IMR-90 (cell line): ENCODE results near the gene SAMD8. TPM values are rescaled to one million over a fixed set of nuclear protein-coding genes. Genes with fewer than 3 reads are reported as not detected.

Experiments
- ATAC-seq: fragments of 200-7000 bp; cut with Tn5 transposase; 2 replicates; pipeline ENCODE4 v1.9.1; 2020; ENCODE audit warnings: low read depth, mild to moderate bottlenecking, moderate library complexity
- BruUV-seq: library from RNA; stranded (reverse); fragments of 400-500 nt; replicated peaks from 2 replicates; lab custom pipeline; 2021; lab: Mats Ljungman, UMichigan
- CTCF ChIA-PET: fragments of 300-600 bp; formaldehyde crosslinking; extraction: SDS; loops from one replicate; lab custom pipeline; 2021; ENCODE audit warnings: antibody characterized with exemption; lab: Yijun Ruan, JAX
- POLR2A ChIA-PET: fragments of 300-600 bp; sonication (Branson Sonifier 250); formaldehyde crosslinking; loops from one replicate; lab custom pipeline; 2022; ENCODE audit warnings: antibody characterized with exemption; ENCODE audit not compliant: unreplicated experiment; lab: Charles Lee
- DNase-seq: peaks from one replicate; pipeline ENCODE4 v3.0.0; 2013
- H2AFZ ChIP-seq: replicated peaks from 2 replicates; pipeline ENCODE3; 2013; ENCODE audit warnings: low read length, mild to moderate bottlenecking; ENCODE audit not compliant: poor library complexity
- H2AK5ac ChIP-seq: 2 replicates; pipeline ENCODE4 v1.6.1; 2013; ENCODE audit warnings: low read depth, low read length, inconsistent platforms
- H2AK9ac ChIP-seq: replicated peaks from 2 replicates; pipeline ENCODE3; 2013; ENCODE audit warnings: mild to moderate bottlenecking, low read depth, low read length, moderate library complexity; ENCODE audit not compliant: poor library complexity
- H2BK120ac ChIP-seq: 2 replicates; pipeline ENCODE4 v1.6.1; 2013; ENCODE audit warnings: low read depth, low read length, inconsistent platforms
- H2BK15ac ChIP-seq: 3 replicates; pipeline ENCODE4 v1.6.1; 2013; ENCODE audit warnings: low read depth, low read length, inconsistent platforms
- H2BK20ac ChIP-seq: 2 replicates; pipeline ENCODE4 v1.6.1; 2013; ENCODE audit warnings: low read depth, mild to moderate bottlenecking, inconsistent platforms, low read length, moderate library complexity
- H2BK5ac ChIP-seq: 2 replicates; pipeline ENCODE4 v1.6.1; 2013; ENCODE audit warnings: mild to moderate bottlenecking, low read depth, low read length, inconsistent platforms; ENCODE audit not compliant: poor library complexity, severe bottlenecking
- H3K14ac ChIP-seq: replicated peaks from 2 replicates; pipeline ENCODE4 v1.6.1; 2013; ENCODE audit warnings: low read depth, low read length, inconsistent platforms
- H3K18ac ChIP-seq: 2 replicates; pipeline ENCODE4 v1.6.1; 2013; ENCODE audit warnings: low read depth, low read length, control low read depth
- H3K23ac ChIP-seq: 2 replicates; pipeline ENCODE4 v1.6.1; 2013; ENCODE audit warnings: low read depth, low read length, inconsistent platforms
- H3K27ac ChIP-seq: 2 replicates; pipeline ENCODE4 v1.5.1; 2013; ENCODE audit warnings: mild to moderate bottlenecking, control low read depth, low read length; ENCODE audit not compliant: insufficient read depth
- H3K27me3 ChIP-seq: 2 replicates; pipeline ENCODE4 v1.6.1; 2013; ENCODE audit warnings: low read length; ENCODE audit not compliant: control insufficient read depth, insufficient read depth
- H3K36me3 ChIP-seq: 2 replicates; pipeline ENCODE4 v1.6.1; 2013; ENCODE audit warnings: low read length, mixed read lengths; ENCODE audit not compliant: control insufficient read depth, insufficient read depth
- H3K4ac ChIP-seq: 2 replicates; pipeline ENCODE4 v1.6.1; 2013; ENCODE audit warnings: low read depth, low read length, inconsistent platforms
- H3K4me1 ChIP-seq: 2 replicates; pipeline ENCODE4 v1.6.1; 2013; ENCODE audit warnings: low read length, mixed read lengths; ENCODE audit not compliant: control insufficient read depth, insufficient read depth
- H3K4me2 ChIP-seq: 2 replicates; pipeline ENCODE4 v1.6.1; 2013; ENCODE audit warnings: low read depth, mild to moderate bottlenecking, control low read depth, low read length, moderate library complexity
- H3K4me3 ChIP-seq: 2 replicates; pipeline ENCODE4 v1.5.1; 2013; ENCODE audit warnings: low read depth, mild to moderate bottlenecking, control low read depth, low read length, moderate library complexity; ENCODE audit not compliant: insufficient read depth
- H3K56ac ChIP-seq: 2 replicates; pipeline ENCODE4 v1.6.1; 2013; ENCODE audit warnings: low read length, inconsistent platforms; ENCODE audit not compliant: insufficient read depth; ENCODE audit errors: extremely low read depth
- H3K79me1 ChIP-seq, 2 experiments: 2 replicates each; pipeline ENCODE4 v1.6.1; 2013; ENCODE audit warnings: low read length in 2 of 2, inconsistent platforms in 1 of 2, low read depth in 1 of 2
- H3K9ac ChIP-seq: 2 replicates; pipeline ENCODE4 v1.6.1; 2013; ENCODE audit warnings: low read depth, low read length, control low read depth
- H3K9me1 ChIP-seq: 2 replicates; pipeline ENCODE4 v1.6.1; 2013; ENCODE audit warnings: low read length, inconsistent platforms; ENCODE audit not compliant: insufficient read depth
- H3K9me3 ChIP-seq: 2 replicates; pipeline ENCODE4 v1.6.1; 2013; ENCODE audit warnings: low read length; ENCODE audit not compliant: control insufficient read depth, insufficient read depth
- H4K20me1 ChIP-seq: 2 replicates; pipeline ENCODE4 v1.6.1; 2013; ENCODE audit warnings: low read length, inconsistent platforms; ENCODE audit not compliant: insufficient read depth
- H4K5ac ChIP-seq: 2 replicates; pipeline ENCODE4 v1.6.1; 2013; ENCODE audit warnings: mild to moderate bottlenecking, low read depth, low read length, control low read depth
- H4K8ac ChIP-seq, 2 experiments: 2 replicates each; pipeline ENCODE4 v1.6.1; 2013; ENCODE audit warnings: low read depth in 2 of 2, low read length in 2 of 2, control low read depth in 1 of 2, inconsistent platforms in 1 of 2
- H4K91ac ChIP-seq: 2 replicates; pipeline ENCODE4 v1.6.1; 2013; ENCODE audit warnings: low read depth, low read length, inconsistent platforms; ENCODE audit not compliant: insufficient read depth
- BHLHE40 ChIP-seq: fragments of 150-350 bp; IDR thresholded peaks from 2 replicates; pipeline ENCODE4 v1.6.1; 2016; ENCODE audit warnings: mild to moderate bottlenecking, low read depth, low read length
- FOS ChIP-seq: fragments of 150-350 bp; IDR thresholded peaks from 2 replicates; pipeline ENCODE4 v1.6.1; 2016; ENCODE audit warnings: low read depth, low read length
- NFE2L2 ChIP-seq: fragments of 150-350 bp; IDR thresholded peaks from 2 replicates; pipeline ENCODE4 v1.6.1; 2016; ENCODE audit warnings: low read depth, mild to moderate bottlenecking, low read length
- POLR2A ChIP-seq: IDR thresholded peaks from 2 replicates; pipeline ENCODE4 v1.6.1; 2012; ENCODE audit warnings: mild to moderate bottlenecking, low read depth, low read length
- RAD21 ChIP-seq: IDR thresholded peaks from 2 replicates; pipeline ENCODE4 v1.6.1; 2012; ENCODE audit warnings: low read length, improper control_type of control experiment
- WGBS, 2 experiments: methylation state at CpG; one replicate each; pipeline versions ENCODE4 v1.1.5 to v1.1.7; 2013; ENCODE audit warnings: missing lambda C conversion rate in 2 of 2; ENCODE audit not compliant: insufficient read length in 1 of 2; ENCODE audit errors: extremely low coverage in 2 of 2; 5-methylcytosine and 5-hydroxymethylcytosine counted together
- dilution Hi-C: fragments of 300-500 bp; cut with HindIII; formaldehyde crosslinking; loops from one replicate; pipeline ENCODE4 v1.14.3; 2018; ENCODE audit warnings: low sequenced_read_pairs; ENCODE audit not compliant: unreplicated experiment
- in situ Hi-C: fragments of 300-500 bp; cut with MboI; formaldehyde crosslinking; loops from 3 replicates; pipeline ENCODE4 v1.14.3; 2019; ENCODE audit warnings: low sequenced_read_pairs, inconsistent platforms, mixed read lengths
- intact Hi-C: fragments of 100-400 bp; cut with micrococcal nuclease; formaldehyde crosslinking; loops from 2 replicates; pipeline ENCODE4 v1.10.0; 2022
- polyA plus RNA-seq, 3 experiments: library from polyadenylated mRNA; depleted of rRNA; stranded (reverse); fragments of >200 nt; gene quantifications; 2 replicates each; pipeline ENCODE4 v1.2.3, GENCODE V29; 2012; ENCODE audit warnings: low replicate concordance in 1 of 3
- total RNA-seq: library from RNA; depleted of rRNA; stranded (reverse); fragments of >200 nt; gene quantifications from 2 replicates; pipeline ENCODE4 v1.2.3, GENCODE V29; 2012
- TF ChIP-seq, protein P1 (sequence below): fragments of 150-350 bp; IDR thresholded peaks from 2 replicates; pipeline ENCODE4 v1.6.1; 2016; ENCODE audit warnings: low read depth, mild to moderate bottlenecking, low read length, moderate library complexity, borderline replicate concordance
- TF ChIP-seq, protein P2 (sequence below): fragments of 150-350 bp; IDR thresholded peaks from 2 replicates; pipeline ENCODE4 v1.6.1; 2017; ENCODE audit warnings: mild to moderate bottlenecking, antibody characterized with exemption, low read length, low read depth
- TF ChIP-seq, protein P3 (sequence below): conservative IDR thresholded peaks from 2 replicates; pipeline ENCODE4 v1.5.1; 2012; ENCODE audit warnings: mild to moderate bottlenecking, low read depth, low read length, improper control_type of control experiment

The SAMD8 gene
- total and polyA plus RNA-seq, 2 of the 4 experiments (the other 2 are of a cell fraction) = 10.1 to 28.7 TPM

DNA sequence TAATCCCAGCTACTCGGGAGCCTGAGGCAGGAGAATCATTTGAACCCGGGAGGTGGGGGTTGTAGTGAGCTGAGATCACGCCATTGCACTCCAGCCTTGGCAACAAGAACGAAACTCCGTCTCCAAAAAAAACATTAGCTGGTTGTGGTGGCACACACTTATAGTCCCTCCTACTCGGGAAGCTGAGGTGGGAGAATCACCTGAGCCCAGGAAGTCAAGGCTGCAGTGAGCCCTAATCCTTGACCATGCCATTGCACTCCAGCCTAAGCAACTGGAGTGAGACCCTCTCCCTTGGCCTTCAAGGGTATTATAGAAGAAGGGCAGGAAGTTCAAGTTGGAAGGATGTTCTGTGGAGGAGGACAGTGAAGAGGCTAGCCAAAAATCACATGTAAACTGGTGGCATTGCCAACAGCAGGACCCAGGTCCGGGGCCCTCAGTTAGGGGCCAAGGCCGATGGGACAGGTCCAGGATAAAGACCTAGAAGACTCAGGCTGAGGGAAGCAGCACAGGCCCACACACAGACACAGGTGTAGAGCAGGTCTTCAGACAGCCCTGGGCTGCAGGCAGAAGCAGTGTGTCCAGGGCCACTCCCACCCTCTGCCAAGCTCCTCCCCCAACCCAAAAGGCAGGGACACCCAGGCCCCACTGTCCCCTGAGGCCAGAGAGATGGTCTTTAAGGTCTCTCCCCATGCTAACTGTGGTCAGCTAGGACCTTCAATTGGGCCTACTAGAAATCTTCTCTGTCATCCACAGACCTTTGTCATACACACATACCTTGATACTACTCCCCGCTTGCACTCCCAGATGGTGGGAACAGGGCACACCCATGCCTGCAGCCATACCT, 8.4 kb upstream of the SAMD8 start:
- in situ Hi-C loops = no loop called here
- Histone ChIP-seq H4K91ac (no peak overlapping the region), H2AFZ (peak overlapping the region; percentile 49), H2BK20ac (no peak overlapping the region), H3K79me1 (no peaks in the 10 kb centered on the region), H2BK120ac (no peak overlapping the region), H2BK15ac (no peak overlapping the region), H3K4me3 (no peak overlapping the region), H3K18ac (no peak overlapping the region), H3K36me3 (no peaks in the 10 kb centered on the region), H2AK9ac (no peak overlapping the region), H3K9me3 (no peaks in the 10 kb centered on the region), H3K23ac (no peak overlapping the region), H3K9ac (no peak overlapping the region), H4K5ac (no peak overlapping the region), H3K14ac (no peak overlapping the region), H2AK5ac (no peak overlapping the region), H3K4me1 (peaks cover 6% of the 10 kb centered on the region; the same call in 1 of the 2 replicates), H4K20me1 (0 out of 2 replicates have a peak, but pooled peaks cover 4% of the 10 kb centered on the region), H3K27ac (no peak overlapping the region), H3K27me3 (no peaks in the 10 kb centered on the region), H3K9me1 (no peaks in the 10 kb centered on the region), H3K4me2 (no peak overlapping the region), H3K56ac (no peak overlapping the region), H4K8ac (no peak overlapping the region), H3K4ac (no peak overlapping the region; the same call in 1 of the 2 replicates), H2BK5ac (no peak overlapping the region)
- DNase-seq (no peak), ATAC-seq (no peak)
- ChIA-PET CTCF (interaction anchor here (0.8 kb wide), 1 partner anchor 859 kb away, joined by 3 read pairs; no protein-coding TSS in a partner anchor), POLR2A (no interaction called here)
- BruUV-seq = no TSS peak
- intact Hi-C loops = loop anchor here (5.0 to 10.0 kb wide), 2 partner anchors 266 to 978 kb away; no protein-coding TSS in a partner anchor
- no peak for TF ChIP-seq POLR2A
- no peak for TF ChIP-seq NFE2L2
- no peak for TF ChIP-seq RAD21
- TF ChIP-seq, protein P1, sequence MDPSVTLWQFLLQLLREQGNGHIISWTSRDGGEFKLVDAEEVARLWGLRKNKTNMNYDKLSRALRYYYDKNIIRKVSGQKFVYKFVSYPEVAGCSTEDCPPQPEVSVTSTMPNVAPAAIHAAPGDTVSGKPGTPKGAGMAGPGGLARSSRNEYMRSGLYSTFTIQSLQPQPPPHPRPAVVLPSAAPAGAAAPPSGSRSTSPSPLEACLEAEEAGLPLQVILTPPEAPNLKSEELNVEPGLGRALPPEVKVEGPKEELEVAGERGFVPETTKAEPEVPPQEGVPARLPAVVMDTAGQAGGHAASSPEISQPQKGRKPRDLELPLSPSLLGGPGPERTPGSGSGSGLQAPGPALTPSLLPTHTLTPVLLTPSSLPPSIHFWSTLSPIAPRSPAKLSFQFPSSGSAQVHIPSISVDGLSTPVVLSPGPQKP = no peak
- no peak for TF ChIP-seq FOS
- no peak for TF ChIP-seq BHLHE40
- TF ChIP-seq, protein P2, sequence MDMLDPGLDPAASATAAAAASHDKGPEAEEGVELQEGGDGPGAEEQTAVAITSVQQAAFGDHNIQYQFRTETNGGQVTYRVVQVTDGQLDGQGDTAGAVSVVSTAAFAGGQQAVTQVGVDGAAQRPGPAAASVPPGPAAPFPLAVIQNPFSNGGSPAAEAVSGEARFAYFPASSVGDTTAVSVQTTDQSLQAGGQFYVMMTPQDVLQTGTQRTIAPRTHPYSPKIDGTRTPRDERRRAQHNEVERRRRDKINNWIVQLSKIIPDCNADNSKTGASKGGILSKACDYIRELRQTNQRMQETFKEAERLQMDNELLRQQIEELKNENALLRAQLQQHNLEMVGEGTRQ = no peak
- TF ChIP-seq, protein P3, sequence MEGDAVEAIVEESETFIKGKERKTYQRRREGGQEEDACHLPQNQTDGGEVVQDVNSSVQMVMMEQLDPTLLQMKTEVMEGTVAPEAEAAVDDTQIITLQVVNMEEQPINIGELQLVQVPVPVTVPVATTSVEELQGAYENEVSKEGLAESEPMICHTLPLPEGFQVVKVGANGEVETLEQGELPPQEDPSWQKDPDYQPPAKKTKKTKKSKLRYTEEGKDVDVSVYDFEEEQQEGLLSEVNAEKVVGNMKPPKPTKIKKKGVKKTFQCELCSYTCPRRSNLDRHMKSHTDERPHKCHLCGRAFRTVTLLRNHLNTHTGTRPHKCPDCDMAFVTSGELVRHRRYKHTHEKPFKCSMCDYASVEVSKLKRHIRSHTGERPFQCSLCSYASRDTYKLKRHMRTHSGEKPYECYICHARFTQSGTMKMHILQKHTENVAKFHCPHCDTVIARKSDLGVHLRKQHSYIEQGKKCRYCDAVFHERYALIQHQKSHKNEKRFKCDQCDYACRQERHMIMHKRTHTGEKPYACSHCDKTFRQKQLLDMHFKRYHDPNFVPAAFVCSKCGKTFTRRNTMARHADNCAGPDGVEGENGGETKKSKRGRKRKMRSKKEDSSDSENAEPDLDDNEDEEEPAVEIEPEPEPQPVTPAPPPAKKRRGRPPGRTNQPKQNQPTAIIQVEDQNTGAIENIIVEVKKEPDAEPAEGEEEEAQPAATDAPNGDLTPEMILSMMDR = no peak
- WGBS, 2 experiments = no CpG with 5 or more reads among the region's 9 CpGs
- dilution Hi-C loops = no loop called here
